ENCODE data around the gene FBXO42.

The FBXO42 gene

DNA sequence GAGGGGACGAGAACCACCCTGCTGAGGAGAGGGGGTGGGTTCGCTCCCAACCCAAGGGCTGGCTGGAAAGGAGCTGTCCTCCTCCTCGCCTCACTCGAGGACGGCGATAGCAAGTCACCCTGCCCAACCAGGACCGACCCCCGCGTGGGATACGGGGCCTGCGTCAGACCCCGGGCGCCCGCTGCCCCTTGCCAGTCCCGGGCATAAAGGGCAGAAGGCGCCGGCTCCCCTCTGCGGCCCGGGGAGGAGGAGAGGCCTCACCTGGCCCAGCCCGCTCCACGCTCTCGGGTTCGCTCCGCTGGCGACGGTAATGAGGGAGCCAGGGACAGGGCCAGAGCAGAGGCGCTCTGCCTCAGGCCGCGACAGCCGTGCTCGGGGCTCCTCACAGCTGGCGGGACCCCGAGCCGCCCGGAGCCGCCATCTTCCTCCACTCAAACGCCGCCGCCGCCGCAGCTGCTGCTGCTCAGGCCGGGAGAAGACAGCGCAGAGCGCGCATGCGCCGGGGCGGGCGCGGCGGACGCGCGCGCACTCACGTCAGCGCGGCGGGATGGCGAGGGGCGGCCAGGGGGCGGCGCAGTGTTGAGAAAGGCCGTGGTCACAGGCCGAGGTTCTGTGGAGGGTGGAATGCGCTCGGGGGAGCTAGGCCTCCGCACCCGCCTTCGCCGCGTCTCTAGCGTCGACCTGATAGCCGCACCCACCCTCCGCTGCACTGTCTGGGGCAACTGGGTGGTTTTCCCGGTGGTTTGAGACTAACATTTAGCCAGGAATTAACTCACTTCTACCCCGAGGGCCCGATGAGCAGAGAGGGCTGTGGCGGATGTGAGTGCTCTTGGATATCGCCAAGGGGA is at the start of gene FBXO42:
TSS of gene FBXO42 (minus strand) at position 487 of the 848 bp plus-strand sequence. CDS start 37,062 bp downstream, outside the sequence.
- H3K4me3 ChIP-seq (ENCODE audit: low read depth, low read length) = peak within 1 kb of the TSS; percentile 70

DNA sequence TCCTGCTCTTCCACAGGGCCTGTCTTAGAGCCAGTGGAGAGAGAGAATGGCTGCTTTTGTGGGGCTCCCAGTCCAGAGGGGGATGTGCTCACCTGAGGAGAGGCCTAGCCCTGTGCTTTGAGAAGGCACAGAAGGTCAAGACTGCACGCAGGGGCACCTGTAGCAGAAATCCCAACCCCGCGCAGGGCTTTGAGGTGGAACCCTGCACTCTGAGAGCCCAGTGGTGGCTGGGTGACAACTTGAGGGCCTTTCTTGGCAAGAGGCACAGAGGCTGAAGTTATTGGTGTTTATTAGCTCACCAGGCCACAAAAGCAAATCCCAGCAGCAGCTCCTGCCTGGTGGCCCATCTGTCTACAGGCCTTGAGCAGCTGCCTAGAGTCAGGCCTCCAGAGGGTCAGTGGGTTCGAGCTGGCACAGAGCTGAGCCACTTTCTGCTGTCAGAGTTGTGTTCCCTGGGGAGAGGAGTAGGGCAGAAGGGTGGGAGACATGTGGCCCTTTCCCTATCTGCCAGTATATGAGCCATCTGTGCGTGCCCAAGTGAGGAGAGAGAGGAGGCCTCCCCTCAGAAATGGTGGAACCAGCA is 46.2 kb upstream of the FBXO42 start:
- H3K4me3 ChIP-seq (ENCODE audit: low read depth, low read length) = no peak overlapping the region

DNA sequence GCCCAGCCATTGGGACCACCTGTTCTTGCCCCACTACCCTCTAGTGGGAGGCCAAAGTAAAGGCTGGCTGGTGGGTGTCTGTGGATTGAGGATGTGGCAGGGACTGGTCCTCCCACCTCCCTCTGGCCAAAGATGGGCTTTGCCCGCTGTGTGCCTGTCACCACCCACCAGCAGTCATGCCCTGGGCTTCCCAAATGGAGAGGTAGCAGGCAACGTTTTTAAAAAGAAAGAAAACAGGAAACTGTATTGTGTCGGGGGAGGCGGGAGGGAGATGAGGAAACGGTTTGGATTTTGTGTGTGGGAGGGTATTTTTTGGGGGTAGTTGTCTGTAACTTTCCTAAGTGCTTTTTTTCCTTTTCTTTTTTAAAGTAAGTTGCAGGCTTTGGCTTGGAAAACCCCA is 44.8 kb upstream of the FBXO42 start:
- no peak overlapping the region for H3K4me3 ChIP-seq (ENCODE audit: low read depth, low read length)

DNA sequence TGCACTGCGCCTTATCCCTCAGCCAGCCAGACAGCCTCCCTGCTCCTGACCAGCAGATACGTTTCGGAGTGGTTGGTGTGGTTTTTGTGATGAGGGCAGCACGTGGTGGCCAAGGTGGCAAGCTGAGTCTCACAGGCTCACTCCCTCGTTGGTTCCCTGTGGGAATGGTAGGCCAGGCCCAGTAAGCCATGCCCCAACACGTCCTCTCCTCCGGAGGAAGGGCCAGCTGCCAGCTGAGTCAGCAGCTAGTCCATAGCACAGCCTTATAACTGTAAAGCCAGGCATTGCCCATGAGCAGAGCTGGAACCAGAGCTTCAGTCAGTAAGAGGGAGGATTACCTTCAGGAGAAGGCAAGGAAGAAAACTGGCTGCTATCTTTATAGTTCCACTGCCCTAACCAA is 44.3 kb upstream of the FBXO42 start:
- no peak overlapping the region for H3K4me3 ChIP-seq (ENCODE audit: low read depth, low read length)

DNA sequence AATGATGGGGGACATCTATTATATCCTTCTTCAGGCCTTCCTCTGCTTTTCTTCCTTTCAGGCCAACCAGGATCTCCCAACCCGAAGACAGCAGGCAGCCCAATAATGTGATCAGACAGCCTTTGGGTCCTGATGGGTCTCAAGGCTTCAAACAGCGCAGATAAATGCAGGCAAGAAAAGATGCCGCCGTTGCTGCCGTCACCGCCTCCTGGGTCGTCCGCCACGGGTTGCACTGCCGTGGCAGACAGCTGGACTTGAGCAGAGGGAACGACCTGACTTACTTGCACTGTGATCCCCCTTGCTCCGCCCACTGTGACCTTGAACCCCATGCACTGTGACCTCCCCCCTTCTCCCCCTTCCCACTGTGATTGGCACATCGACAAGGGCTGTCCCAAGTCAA is 42.7 kb upstream of the FBXO42 start:
- no peak overlapping the region for H3K4me3 ChIP-seq (ENCODE audit: low read depth, low read length)

DNA sequence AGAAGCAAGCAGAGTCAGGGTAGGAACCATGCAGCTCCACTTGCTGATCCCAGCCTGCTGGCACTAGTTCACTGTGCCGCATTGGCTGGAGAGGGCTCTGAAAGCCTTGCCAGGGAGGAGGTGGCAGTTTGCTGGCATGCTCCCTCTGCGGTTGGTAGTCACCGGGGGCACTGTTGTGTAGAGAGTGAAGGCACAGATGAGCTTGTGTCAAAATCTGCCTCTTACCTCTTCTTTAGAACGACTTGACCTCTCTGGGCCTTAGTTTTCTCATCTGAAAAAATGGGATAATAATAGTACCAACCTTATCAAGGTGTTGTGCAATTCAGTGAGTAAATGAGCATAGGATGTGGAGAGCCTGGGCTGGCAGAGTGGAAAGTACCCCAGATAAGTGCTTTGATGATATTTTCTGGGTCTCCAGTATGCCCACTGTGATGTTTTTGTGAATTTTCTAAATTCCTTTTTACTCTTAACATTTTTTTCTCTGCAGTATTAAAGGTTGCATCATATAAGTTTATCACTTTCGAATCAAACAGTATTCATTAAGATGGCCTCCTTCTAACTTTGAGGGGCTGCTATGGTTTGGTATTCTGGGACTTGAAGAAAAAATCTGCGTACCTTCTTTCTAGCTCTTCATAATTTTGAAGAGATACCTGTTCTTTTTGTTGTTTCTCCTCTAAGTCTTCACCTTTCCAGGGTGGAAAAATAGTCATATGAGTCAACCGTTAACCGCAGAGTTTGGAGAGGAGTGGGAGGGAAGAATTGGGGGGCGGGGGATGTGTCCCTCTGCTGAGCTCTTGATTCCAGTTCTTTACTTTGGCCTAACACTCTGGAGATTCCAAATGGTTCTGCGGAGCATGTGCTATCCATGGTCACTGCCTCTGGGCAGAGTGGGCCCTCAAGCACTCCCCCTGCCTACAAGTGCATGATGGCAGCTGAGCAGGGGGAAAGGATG is 41.6 kb upstream of the FBXO42 start:
- H3K4me3 ChIP-seq (ENCODE audit: low read depth, low read length) = no peak overlapping the region

DNA sequence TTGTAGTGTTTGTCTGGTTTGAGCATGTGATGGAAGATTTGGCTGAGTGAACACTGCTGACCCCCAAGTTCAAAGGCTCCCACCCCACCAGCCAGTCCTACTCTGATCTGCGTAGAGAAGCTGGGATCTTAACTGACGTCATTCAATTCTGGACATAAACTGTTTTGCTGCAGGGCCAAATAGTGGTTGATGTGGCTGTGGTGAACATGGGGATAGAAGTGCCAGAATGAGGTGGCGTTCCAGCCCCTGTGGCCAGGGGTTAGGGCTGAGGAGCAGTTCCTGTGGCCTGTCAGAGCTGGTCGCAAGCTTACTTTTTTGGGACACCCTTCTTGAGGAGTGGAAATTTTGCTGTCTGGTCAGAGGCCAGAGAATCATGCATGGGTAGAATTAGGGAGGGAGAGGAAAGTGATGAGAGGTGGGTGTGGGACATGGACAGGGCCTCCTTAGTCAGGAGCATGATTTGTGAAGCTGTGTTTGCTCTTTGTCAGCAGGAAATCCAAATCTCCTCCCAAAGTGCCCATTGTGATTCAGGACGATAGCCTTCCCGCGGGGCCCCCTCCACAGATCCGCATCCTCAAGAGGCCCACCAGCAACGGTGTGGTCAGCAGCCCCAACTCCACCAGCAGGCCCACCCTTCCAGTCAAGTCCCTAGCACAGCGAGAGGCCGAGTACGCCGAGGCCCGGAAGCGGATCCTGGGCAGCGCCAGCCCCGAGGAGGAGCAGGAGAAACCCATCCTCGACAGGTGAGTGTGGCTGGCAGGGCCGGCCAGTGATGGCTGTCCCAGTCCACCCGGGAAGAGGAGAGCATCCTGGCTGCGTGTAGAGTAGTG is 40.7 kb upstream of the FBXO42 start:
- H3K4me3 ChIP-seq (ENCODE audit: low read depth, low read length) = no peak overlapping the region

DNA sequence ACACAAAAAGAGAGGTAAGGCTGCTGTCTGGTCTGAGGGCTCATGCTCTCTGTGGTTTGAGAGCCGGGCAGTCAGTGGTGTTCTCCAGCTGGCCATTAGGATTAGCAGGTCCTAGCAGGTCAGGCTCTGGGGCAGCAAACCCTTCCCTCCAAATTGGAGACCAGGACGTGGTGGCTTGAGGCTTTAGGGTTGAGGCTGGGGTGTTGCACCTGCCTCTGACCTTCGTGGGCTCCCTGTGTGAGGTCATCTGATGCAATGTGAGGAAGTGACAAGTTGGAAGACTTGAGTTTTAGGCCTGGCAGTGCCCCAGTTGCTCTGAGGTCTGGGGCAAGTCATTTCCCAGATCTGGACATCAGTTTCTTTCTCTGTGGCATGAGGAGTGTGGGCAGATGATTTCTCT is 39.1 kb upstream of the FBXO42 start:
- H3K4me3 ChIP-seq (ENCODE audit: low read depth, low read length) = no peak overlapping the region

DNA sequence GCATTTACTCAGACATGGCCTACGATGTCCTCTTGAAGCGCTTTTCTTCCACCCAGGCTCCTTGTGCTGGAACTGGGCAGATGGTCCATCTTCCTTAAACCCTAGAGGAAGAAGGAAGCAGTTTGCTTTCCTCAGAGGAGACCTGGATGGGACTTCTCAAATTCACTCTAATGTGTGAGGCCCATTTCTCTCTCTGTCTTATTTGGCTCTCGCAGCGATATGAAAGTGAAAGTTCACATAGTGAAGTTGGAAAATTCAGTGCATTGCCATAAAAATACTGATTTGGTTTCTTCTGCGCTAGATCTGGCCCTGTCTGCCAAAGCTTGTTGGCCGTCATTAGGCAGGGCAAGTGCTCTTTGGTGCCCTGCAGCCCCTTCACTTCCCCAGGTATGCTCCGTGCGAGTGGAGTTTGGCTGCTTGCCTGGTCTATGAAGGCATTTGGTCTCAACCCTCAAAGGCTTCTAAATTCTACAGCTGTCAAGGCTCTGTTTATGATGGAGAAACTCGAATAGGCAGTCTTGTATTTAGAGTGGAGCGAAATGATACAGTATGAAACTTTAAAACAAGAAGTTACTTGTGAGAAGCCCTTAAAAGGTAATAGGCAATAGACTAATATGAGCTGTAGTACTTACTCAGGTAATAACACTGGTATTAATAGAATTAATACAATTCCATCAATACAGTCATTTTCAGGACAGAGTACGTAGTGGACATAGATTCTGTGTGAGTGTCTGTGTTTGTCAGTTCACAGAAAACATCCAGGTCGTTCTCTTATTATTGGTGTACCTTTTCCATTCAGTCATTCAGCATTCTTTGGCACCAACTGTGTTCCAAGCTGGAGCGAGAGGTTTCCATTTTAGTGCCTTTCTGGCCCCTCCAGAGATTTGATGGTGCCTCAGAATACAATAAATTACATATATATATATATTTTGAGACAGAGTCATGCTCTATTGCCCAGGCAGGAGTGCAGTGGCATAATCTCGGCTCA is 35.2 kb upstream of the FBXO42 start:
- no peak overlapping the region for H3K4me3 ChIP-seq (ENCODE audit: low read depth, low read length)

DNA sequence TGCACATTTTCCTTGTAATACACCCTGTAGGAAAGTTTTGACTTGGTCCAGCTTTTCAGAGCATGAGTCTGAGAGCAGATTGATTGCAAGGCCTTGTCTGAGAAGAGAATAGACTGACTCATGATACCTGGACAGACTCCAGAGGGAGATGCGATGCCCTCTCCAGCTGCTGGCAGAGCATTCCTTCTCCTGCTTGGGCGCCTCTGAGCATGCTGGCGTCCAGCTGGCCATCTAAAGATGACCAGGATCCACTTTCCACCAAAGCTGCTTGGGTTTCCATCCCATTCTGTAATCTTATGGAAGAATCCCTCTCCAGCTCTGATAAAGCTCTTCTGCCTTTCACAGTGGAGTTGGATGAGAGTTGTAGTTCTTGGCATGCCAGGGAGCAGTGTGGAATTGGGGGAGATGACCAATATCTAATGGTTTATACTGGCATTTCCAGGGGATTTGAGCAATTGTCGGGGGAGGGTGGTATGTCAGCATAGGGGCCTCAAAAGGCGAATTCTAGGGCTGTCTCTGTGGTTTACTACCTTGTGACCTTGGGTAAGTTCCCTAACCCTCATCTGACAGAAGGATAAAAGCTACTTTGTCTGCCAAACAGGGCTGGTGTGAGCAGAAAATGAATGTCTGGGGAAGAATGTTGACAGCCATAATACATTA is 34.3 kb upstream of the FBXO42 start:
- H3K4me3 ChIP-seq (ENCODE audit: low read depth, low read length) = no peak overlapping the region

DNA sequence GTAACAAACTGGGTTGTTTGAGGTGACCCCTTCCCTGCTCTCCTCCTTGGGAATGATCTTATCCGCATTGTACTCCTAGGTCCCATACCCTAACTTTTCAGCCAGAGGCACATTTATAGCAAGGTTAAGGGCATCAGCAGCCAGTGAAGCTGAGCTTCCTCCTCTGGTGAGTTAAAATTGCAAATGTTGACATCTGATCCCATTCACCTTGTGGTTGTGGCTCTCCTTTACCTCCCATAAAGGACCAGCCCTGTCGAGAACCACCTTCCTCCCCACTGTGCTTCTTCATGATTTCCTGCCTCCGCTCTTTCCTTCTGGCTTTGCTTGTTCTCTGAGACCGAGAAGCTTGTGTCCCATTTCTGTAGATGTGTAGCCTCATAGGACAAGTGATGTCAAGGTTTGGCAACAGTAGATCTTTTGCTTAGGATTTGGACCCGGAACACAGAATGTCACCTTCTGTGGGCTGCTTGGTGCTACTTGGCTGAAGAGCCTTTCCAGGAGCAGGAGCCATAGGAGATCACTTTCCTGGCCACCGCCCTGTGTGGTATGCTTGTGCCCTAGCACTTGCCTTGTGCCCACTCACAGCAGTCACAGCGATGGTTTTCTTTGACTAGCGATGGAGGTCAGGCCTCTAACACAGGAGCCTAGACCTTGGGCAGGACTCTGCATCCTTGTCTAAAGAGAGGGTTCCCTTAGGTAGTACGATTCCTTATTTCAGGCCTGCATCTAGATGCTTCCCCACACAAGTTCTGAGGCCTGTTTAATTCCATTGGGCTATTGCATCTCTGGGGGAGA is 33.6 kb upstream of the FBXO42 start:
- H3K4me3 ChIP-seq (ENCODE audit: low read depth, low read length) = no peak overlapping the region

DNA sequence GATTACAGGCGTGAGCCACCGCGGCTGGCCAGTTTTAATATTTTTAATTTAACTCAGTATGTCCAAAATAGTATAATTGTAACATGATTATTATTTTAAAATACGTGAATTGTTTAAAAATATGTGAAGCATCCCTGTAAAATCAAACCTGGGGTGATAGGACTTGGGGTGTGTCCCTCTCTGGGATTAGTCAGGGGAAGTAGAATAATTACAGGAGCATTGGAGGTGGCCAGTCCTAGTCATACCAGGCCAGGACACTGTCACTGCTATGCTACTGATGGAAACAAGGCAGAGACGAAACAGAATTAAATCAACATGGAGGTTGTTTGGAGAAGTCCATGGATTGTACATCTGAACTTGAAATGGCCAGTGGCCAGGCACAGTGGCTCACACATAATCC is 31.6 kb upstream of the FBXO42 start:
- H3K4me3 ChIP-seq (ENCODE audit: low read depth, low read length) = no peak overlapping the region

DNA sequence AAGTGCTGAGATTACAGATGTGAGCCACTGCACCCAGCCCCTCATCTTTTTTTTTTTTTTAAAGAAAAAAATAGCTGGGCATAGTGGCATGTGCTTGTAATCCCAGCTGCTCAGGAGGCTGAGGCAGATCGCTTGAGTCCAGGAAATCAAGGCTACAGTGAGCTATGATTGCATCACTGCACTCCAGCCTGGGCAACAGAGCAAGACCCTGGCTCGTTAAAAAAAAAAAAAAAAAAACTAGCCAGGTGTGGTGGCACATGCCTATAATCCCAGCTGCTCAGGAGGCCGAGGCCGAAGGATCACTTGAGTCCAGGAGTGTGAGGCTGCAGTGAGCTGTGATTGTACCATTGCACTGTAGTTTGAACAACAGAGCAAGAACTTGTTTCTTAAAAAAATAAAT is 28.6 kb upstream of the FBXO42 start:
- H3K4me3 ChIP-seq (ENCODE audit: low read depth, low read length) = no peak overlapping the region

DNA sequence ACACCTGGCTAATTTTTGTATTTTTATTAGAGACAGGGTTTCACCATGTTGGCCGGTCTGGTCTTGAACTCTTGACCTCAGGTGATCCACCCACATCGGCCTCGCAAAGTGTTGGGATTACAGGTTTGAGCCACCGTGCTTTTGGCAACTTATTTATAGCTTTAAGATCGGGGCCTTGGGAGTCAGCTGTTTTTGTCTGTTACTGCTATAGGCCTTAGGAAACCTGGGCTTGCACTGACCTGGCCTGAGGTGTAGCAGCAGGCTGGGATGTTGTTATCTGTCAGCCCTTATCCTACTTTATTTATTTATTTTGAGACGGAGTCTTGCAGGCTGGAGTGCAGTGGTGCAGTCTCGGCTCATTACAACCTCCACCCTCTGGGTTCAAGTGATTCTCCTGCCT is 26.2 kb upstream of the FBXO42 start:
- H3K4me3 ChIP-seq (ENCODE audit: low read depth, low read length) = no peak overlapping the region

DNA sequence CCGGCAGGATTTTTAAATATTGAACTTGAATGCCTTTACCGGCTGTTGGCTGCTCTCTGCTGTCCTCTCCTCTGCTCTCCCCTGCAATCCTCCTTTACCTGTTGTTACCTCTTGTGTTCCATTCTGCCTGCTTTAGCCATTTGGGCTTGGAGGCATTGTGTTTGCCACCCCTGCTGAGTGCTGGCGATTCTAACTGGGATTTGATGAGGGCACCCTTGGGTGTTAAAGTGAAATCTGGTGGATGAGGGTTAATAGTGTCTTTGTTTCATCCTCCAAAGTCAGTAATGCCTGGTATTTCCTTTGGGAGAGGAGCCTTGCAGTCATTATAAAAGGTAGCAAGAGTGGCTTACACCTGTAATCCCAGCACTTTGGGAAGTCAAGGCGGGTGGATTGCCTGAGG is 24.7 kb upstream of the FBXO42 start:
- no peak overlapping the region for H3K4me3 ChIP-seq (ENCODE audit: low read depth, low read length)

DNA sequence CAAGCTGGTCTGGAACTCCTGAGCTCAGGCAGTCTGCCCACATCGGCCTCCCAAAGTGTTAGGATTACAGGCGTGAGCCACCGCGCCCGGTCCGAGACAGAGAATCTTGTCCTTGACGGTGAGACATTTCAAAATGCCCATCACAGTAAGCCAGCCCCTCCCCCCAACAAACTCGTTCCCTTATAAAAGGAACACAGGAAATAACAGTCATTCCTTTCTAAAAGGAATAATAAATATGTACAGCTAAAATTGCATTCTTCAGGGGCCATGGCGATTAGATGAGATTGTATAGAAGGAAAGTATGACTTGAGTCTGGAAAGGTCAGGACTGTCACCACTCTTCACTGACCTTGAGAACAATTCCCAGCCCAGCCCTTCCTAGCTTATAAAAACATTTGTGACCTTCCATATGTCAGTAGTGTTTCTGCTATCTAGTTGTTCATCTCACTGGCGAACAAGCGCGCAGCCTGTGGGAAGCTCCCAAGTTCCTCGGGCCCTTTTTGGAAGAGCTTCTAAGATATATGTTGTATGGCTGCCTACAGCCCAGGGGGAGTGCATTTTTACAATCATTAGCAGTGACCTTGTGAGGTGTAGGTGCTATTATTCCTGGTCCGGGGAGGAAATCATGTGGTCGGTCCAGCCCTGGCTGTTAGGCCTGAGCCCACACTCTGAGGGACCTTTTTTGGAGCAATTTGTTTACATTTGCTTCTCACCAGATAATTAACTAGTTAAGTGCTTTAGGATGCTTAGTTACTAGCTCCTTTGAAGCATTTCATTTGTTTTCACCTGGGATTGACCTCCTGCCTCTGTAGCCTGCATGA is 23.5 kb upstream of the FBXO42 start:
- no peak overlapping the region for H3K4me3 ChIP-seq (ENCODE audit: low read depth, low read length)

DNA sequence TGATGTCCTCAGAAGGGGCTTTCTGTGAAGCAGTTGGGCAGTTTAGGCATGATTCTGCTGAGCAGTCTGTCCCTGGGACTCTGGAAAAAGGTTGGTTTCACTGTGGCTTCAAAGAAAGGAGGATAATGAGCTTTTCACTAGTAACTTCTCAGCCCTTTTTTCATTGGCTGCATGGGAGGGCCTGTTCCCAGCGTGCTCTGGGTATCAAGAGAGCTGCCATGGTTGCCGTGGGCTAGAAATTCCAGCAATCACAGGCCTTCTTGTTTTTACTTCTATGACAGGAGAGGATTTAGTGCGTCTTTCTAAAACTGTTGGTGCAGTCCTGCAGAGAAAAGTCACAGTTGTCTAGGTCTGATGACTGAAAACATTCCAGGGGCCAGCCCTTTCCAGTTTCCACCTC is 22.0 kb upstream of the FBXO42 start:
- no peak overlapping the region for H3K4me3 ChIP-seq (ENCODE audit: low read depth, low read length)
